RCC 7860 (cell line): ENCODE measurements around the gene SLC25A44.

ENCODE experiments used
- DNase-seq: peaks from one replicate; pipeline ENCODE4 v3.0.0-alpha.2; 2015; ENCODE audit warnings: low spot score
- FAIRE-seq: peaks from 2 replicates; lab custom pipeline; 2012; peaks lifted over from hg19 to GRCh38; lab: Jason Lieb, UNC

SLC25A44 gene, protein sequence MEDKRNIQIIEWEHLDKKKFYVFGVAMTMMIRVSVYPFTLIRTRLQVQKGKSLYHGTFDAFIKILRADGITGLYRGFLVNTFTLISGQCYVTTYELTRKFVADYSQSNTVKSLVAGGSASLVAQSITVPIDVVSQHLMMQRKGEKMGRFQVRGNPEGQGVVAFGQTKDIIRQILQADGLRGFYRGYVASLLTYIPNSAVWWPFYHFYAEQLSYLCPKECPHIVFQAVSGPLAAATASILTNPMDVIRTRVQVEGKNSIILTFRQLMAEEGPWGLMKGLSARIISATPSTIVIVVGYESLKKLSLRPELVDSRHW

GRCh38 chr1:156193488-156194299 is at the start of gene SLC25A44:
SLC25A44 (plus strand) TSS chr1:156194104; CDS start chr1:156199848, 5,744 bp downstream.
- peak; percentile 94 for FAIRE-seq
- DNase-seq: peak; percentile 96

- DNase-seq (no peak), FAIRE-seq (no peak)
Observed at GRCh38 chr1:156144742-156145141, 49.2 kb upstream of the SLC25A44 start.

DNA sequence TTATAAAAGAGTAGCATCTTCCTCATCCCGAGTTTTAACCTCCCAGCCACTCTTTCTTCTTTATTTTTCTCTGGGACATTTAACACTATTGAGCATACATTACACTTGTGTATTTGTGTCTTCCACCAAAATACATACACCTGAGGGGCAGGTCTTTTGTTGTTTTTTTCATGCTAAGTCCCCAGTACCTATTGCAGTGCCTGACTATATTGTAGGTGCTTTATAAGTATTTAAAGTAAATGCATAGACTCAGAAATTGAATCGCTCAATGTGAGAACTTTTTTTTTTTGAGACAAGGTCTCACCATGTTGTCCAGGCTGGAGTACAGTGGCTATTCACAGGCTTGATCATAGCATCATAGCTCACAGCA is 48.3 kb upstream of the SLC25A44 start:
- no peak for FAIRE-seq
- DNase-seq: no peak

GRCh38 chr1:156146020-156146768 is 47.7 kb upstream of the SLC25A44 start:
- FAIRE-seq: peak; percentile 93
- DNase-seq: peak; percentile 97

- DNase-seq: no peak
- no peak for FAIRE-seq
Observed at GRCh38 chr1:156146769-156147405, 47.0 kb upstream of the SLC25A44 start.

DNA sequence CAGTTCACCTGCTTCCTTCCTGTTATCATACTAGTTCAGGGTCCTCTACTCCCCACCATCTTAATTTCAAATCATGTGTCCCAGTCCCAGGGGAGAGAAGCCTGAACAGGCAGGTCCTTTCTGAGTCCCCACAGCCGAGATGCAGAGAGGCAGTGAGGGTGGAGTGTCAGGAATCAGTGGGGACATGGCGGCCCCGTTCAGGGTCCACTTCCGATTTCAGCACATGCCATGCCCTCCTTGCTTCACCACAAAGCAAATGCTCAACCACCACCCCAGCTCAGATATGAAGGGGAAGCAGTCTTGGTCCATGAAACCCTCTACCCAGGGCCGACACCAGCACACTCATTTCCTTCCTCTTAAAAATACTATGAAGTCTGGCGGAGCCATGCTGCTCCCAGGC is 45.7 kb upstream of the SLC25A44 start:
- FAIRE-seq (no peak), DNase-seq (no peak)

GRCh38 chr1:156149374-156150332 is 44.3 kb upstream of the SLC25A44 start:
- no peak for FAIRE-seq
- DNase-seq: no peak

GRCh38 chr1:156150333-156151011 is 43.4 kb upstream of the SLC25A44 start:
- FAIRE-seq: no peak
- no peak for DNase-seq

DNA sequence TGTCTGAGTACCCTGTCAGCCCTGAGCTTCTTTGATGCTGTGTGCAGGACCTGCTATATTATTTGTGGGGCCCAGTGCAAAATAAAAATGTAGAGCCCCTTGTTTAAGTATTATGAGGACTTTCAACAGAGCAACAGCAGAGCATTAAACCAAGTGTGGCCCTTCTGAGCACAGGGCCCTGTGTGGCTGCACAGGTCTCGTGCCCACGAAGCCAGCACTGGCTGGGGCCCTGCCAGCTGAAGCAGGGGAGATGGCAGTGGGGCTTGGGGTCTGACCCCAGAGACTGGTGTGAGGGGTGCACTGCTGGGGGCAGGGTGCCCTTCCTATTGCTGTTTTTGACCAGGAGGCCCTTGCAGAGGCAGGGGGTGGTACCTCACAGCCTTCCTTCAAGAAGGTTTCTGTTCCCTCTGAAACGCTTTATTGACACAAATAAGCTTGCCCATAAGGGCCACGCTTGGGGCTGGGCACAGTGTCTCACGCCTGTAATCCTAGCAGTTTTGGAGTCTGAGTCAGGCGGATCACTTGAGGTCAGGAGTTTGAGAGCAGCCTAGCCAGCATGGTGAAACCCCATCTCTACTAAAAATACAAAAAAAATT is 42.7 kb upstream of the SLC25A44 start:
- DNase-seq (peak; percentile 33), FAIRE-seq (no peak)

GRCh38 chr1:156152628-156153027 is 41.3 kb upstream of the SLC25A44 start:
- DNase-seq (peak; percentile 96), FAIRE-seq (peak; percentile 96)

DNA sequence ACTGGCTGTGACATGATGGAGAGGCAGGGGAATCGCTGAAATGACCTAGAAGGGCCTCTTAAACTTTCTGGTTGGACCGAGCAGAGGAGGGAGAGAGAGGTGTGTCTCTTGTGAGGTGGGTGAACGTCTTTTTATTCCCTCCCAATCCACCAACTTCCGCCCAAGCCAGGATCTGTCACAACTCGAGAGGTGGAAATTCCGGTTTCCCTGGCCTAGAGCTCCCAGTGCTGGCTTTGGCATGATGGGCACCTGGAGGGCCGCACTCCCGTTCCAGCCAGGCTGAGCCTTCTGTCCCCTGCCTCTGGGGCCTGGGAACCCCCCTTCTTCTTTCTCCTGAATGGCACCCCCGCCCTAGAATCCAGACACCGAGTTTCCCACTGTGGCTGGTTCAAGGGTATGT is 40.5 kb upstream of the SLC25A44 start, which contains the start of gene SEMA4A:
Gene SEMA4A (plus strand): TSS at position 224 of the 400 bp plus-strand sequence. CDS start 994 bp downstream, outside the sequence.
- DNase-seq (no peak), FAIRE-seq (no peak)

GRCh38 chr1:156154317-156154749 is 39.6 kb upstream of the SLC25A44 start:
- DNase-seq: no peak
- no peak for FAIRE-seq

- no peak for DNase-seq
- FAIRE-seq: no peak
Observed at GRCh38 chr1:156155756-156156510, 38.0 kb upstream of the SLC25A44 start.

GRCh38 chr1:156157506-156157905 is 36.4 kb upstream of the SLC25A44 start:
- FAIRE-seq (no peak), DNase-seq (no peak)

GRCh38 chr1:156157966-156158365 is 35.9 kb upstream of the SLC25A44 start:
- DNase-seq: no peak
- no peak for FAIRE-seq

DNA sequence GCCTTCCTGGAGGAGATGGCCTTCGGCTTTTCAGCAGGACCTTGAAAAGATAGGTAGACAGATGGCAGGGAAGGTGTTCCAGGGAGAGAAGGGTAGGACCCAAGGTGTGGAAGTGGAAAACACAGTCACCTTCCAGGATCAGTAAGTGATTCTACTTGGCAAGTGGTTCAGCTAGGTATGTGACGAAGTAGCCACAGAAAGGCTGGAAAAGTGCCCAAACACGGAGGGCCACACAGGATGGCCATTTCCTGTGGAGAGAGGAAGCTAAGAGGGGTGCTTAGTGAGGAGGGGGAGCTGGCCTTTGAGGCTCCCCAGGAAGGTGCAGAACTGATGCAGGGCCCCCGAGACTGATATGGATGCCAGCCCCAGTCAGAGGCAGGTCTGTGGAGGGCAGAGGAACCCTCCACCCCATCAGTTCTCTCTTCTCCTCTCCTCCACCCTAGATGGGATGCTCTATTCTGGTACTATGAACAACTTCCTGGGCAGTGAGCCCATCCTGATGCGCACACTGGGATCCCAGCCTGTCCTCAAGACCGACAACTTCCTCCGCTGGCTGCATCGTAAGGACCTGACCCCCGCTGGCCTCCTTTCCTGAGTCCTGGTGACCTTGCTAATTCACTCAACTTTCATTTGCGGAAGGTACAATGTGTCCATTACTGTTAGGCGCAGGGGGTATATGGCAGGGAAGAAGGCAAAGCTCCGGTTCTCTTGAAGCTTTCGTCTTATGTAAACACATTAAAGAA is 33.7 kb upstream of the SLC25A44 start:
- DNase-seq (peak; percentile 40), FAIRE-seq (no peak)

DNA sequence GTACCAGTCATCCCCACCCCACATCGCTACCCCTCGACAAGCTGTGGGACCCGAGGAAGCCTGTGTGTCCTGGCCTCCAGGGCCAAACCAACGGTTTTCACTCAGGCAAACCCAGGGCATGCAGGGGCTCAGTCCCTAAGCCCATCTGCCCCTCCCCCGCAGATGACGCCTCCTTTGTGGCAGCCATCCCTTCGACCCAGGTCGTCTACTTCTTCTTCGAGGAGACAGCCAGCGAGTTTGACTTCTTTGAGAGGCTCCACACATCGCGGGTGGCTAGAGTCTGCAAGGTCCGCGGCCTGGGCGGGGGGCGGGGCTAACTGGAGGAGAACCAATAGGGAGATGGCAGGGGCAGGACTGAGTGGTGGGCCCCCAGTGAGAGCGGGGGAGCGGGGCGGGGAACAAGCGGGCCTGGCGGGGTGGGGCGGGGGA is 33.1 kb upstream of the SLC25A44 start:
- DNase-seq: no peak
- no peak for FAIRE-seq
